MM.1S (cell line): Measurements from ENCODE around the gene SLC6A7.

Source experiments
- DNase-seq: peaks from one replicate; pipeline ENCODE4 v3.0.0-alpha.2; 2015
- H2AFZ ChIP-seq: fragments of 300-600 bp; sonication (generic); 2 replicates; pipeline ENCODE4 v1.6.0; 2016; ENCODE audit warnings: antibody characterized with exemption, low read length
- H3F3A ChIP-seq: fragments of 300-600 bp; sonication (generic); 2 replicates; pipeline ENCODE4 v1.6.1; 2016; ENCODE audit warnings: mild to moderate bottlenecking, antibody characterized with exemption, low read length, moderate library complexity, mixed read lengths; ENCODE audit not compliant: insufficient read depth
- H3K27ac ChIP-seq: fragments of 300-600 bp; sonication (generic); 2 replicates; pipeline ENCODE4 v1.5.1; 2016; ENCODE audit warnings: mild to moderate bottlenecking, low read length
- H3K27me3 ChIP-seq: fragments of 300-600 bp; sonication (generic); replicated peaks from 2 replicates; pipeline ENCODE4 v1.6.0; 2016; ENCODE audit warnings: low read length; ENCODE audit not compliant: insufficient read depth
- H3K36me3 ChIP-seq: fragments of 300-600 bp; sonication (generic); replicated peaks from 2 replicates; pipeline ENCODE4 v1.6.1; 2016; ENCODE audit warnings: mild to moderate bottlenecking, low read length, mixed read lengths; ENCODE audit not compliant: insufficient read depth
- H3K4me1 ChIP-seq: fragments of 300-600 bp; sonication (generic); 2 replicates; pipeline ENCODE4 v1.6.1; 2016; ENCODE audit warnings: low read length, mixed read lengths
- H3K4me2 ChIP-seq: fragments of 300-600 bp; sonication (generic); 2 replicates; pipeline ENCODE4 v1.6.0; 2016; ENCODE audit warnings: low read depth, low read length
- H3K4me3 ChIP-seq: fragments of 300-600 bp; sonication (generic); 2 replicates; pipeline ENCODE4 v1.5.1; 2016; ENCODE audit warnings: low read length, mixed read lengths
- H3K79me2 ChIP-seq: fragments of 300-600 bp; sonication (generic); 2 replicates; pipeline ENCODE4 v1.6.1; 2016; ENCODE audit warnings: mixed run types, low read length, mixed read lengths
- H3K9ac ChIP-seq: fragments of 300-600 bp; sonication (generic); 2 replicates; pipeline ENCODE4 v1.6.1; 2016; ENCODE audit warnings: low read length, mixed read lengths
- H3K9me2 ChIP-seq: fragments of 300-600 bp; sonication (generic); replicated peaks from 2 replicates; pipeline ENCODE4 v1.6.1; 2016; ENCODE audit warnings: mild to moderate bottlenecking, low read length, mixed read lengths; ENCODE audit not compliant: insufficient read depth
- H3K9me3 ChIP-seq: fragments of 300-600 bp; sonication (generic); replicated peaks from 2 replicates; pipeline ENCODE4 v1.6.1; 2016; ENCODE audit warnings: mild to moderate bottlenecking, low read length, mixed read lengths; ENCODE audit not compliant: insufficient read depth
- H4K20me1 ChIP-seq: fragments of 300-600 bp; sonication (generic); 2 replicates; pipeline ENCODE4 v1.6.1; 2016; ENCODE audit warnings: mild to moderate bottlenecking, low read length, moderate library complexity, mixed read lengths; ENCODE audit not compliant: insufficient read depth
- EZH2 ChIP-seq: fragments of 300-600 bp; sonication (generic); optimal IDR thresholded peaks from 2 replicates; pipeline ENCODE3; 2017; ENCODE audit warnings: low read depth, mild to moderate bottlenecking, antibody characterized with exemption, low read length, mixed read lengths
- EZH2phosphoT487 ChIP-seq: fragments of 300-600 bp; sonication (generic); IDR thresholded peaks from 2 replicates; pipeline ENCODE4 v1.6.1; 2018; ENCODE audit warnings: antibody characterized with exemption, low read length
- TF ChIP-seq, protein P1 (sequence below): fragments of 300-600 bp; sonication (generic); IDR thresholded peaks from 2 replicates; pipeline ENCODE4 v1.5.1; 2016; ENCODE audit warnings: antibody characterized with exemption, low read length, mixed read lengths

The SLC6A7 gene

DNA sequence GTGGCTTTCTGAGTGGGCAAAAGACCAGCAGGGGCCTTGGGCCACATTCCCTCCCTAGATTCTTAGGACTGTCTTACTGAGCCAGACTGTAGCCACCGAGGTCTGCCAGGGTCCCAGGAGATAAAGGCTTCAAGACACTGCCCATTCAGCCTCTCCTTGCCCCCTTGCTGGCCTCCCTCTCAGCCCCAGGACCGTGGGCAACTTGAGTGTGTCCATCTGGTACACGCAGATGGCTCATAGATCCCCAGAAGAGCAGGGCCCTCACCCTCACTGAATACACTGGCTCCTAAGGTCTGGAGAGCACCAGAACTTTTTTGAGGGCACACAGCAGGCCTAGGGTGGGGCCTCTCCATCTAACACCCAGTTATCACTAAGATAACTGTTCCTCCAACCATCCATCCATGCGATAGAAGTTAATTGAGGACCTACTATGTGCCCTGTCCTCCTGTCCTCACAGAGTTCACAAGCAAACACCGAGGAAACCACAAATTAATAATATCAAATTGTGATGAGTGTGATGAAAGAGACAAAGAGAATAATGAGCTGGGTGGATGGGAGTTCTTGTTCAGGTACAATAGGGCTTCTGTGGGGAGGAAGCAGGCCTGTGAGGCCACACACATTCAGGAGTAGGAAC is 29.3 kb upstream of the SLC6A7 start:
- no peak overlapping the region for H3K4me3 ChIP-seq
- no peaks in the 10 kb centered on the region for H4K20me1 ChIP-seq
- H3K4me1 ChIP-seq: no peaks in the 10 kb centered on the region
- H3K9me3 ChIP-seq: no peaks in the 10 kb centered on the region
- no peaks in the 10 kb centered on the region; the same call in 1 of the 2 replicates for H3K27me3 ChIP-seq
- DNase-seq: no peak
- H3F3A ChIP-seq: no peaks in the 10 kb centered on the region
- no peaks in the 10 kb centered on the region for H3K36me3 ChIP-seq
- H3K27ac ChIP-seq: no peak overlapping the region
- H2AFZ ChIP-seq: no peak overlapping the region
- H3K4me2 ChIP-seq: no peak overlapping the region
- TF ChIP-seq EZH2: no peak
- TF ChIP-seq, protein P1, sequence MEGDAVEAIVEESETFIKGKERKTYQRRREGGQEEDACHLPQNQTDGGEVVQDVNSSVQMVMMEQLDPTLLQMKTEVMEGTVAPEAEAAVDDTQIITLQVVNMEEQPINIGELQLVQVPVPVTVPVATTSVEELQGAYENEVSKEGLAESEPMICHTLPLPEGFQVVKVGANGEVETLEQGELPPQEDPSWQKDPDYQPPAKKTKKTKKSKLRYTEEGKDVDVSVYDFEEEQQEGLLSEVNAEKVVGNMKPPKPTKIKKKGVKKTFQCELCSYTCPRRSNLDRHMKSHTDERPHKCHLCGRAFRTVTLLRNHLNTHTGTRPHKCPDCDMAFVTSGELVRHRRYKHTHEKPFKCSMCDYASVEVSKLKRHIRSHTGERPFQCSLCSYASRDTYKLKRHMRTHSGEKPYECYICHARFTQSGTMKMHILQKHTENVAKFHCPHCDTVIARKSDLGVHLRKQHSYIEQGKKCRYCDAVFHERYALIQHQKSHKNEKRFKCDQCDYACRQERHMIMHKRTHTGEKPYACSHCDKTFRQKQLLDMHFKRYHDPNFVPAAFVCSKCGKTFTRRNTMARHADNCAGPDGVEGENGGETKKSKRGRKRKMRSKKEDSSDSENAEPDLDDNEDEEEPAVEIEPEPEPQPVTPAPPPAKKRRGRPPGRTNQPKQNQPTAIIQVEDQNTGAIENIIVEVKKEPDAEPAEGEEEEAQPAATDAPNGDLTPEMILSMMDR: no peak
- TF ChIP-seq EZH2phosphoT487: no peak
- H3K9me2 ChIP-seq: no peaks in the 10 kb centered on the region
- H3K9ac ChIP-seq: no peak overlapping the region
- H3K79me2 ChIP-seq: no peaks in the 10 kb centered on the region

DNA sequence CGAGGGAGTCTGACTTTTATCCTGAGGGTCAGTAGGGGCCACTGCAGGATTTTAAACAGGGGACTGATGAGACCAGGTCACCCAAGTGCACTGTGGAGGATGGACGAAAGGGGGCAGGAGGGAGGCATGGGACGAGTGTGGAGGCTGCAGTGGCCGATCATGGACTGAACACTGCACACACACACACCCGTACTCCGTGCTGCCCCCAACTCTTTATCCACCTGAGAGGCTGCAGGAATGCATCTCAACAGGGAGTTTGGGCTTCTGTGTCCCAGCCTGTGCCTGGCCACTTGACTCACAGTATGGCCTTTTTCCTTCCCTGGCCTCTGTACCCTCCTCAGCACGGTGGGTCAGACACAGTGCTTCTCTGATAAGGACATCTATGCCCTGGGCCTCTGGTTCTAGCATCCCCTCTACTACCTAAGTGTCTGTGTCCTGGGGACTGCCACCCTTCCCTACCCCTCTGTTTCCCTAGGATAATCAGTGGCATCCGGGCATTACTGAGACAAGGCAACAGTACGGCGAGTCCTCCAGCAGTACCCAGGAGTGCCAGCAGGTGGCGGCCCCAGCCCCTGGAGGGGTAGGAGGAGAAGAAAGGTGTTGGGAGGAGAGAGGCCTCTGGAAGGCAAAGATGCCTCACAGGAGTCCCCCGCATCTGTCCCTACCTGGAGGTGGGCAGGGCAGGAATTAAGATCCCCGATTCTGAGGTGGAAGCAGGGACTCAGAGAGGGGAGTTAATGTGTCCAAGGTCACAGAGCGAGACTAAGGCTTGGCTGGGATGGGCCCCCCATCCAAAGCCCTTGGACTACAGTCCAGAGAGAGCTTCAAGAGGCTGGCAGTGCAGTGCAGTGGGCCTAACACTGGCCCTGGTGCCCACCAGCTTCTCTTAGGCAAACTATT is 28.4 kb upstream of the SLC6A7 start:
- no peak overlapping the region for H3K27ac ChIP-seq
- peak; percentile 72 for DNase-seq
- no peaks in the 10 kb centered on the region for H3K9me3 ChIP-seq

DNA sequence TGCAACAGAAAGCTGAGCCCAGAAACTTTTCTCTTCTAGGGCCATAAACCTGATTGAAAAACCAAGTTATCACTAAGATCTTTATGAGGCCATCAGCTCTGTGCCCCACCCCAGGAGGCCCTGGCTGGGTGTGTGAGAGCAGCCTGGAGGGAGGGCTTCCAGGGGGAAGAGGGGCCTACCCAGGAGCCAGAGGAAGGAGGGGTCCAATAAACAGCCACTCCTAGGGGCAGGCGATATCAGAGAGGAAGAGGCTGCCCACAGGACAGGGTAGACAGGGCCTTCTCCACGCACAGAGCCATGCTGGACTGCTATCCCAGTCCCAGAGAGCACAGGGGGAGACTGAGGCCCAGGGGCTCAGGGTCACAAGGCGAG is 27.7 kb upstream of the SLC6A7 start:
- Histone ChIP-seq H3F3A (no peaks in the 10 kb centered on the region), H3K4me2 (no peak overlapping the region), H2AFZ (no peak overlapping the region), H3K9me2 (no peaks in the 10 kb centered on the region), H3K4me1 (no peaks in the 10 kb centered on the region), H3K27me3 (no peaks in the 10 kb centered on the region; the same call in 1 of the 2 replicates), H3K4me3 (no peak overlapping the region), H4K20me1 (no peaks in the 10 kb centered on the region), H3K9ac (no peak overlapping the region), H3K27ac (no peak overlapping the region), H3K9me3 (no peaks in the 10 kb centered on the region), H3K36me3 (no peaks in the 10 kb centered on the region), H3K79me2 (no peaks in the 10 kb centered on the region)
- DNase-seq: no peak
- no peak for TF ChIP-seq EZH2
- no peak for TF ChIP-seq EZH2phosphoT487
- TF ChIP-seq, protein P1: no peak

More for the DNA sequence above, 28.4 kb upstream of the SLC6A7 start:
- H3K9me2 ChIP-seq: no peaks in the 10 kb centered on the region
- H3K9ac ChIP-seq: no peak overlapping the region; the same call in 1 of the 2 replicates
- peak overlapping the region; percentile 91 for H3K4me2 ChIP-seq
- H3K4me3 ChIP-seq: peak overlapping the region; percentile 55
- H3K79me2 ChIP-seq: no peaks in the 10 kb centered on the region
- no peaks in the 10 kb centered on the region for H3K36me3 ChIP-seq
- peak overlapping the region; percentile 95 for H2AFZ ChIP-seq
- no peaks in the 10 kb centered on the region for H3K4me1 ChIP-seq
- no peaks in the 10 kb centered on the region for H4K20me1 ChIP-seq
- no peaks in the 10 kb centered on the region for H3F3A ChIP-seq
- TF ChIP-seq, protein P1: peak; percentile 86
- no peak for TF ChIP-seq EZH2phosphoT487
- no peaks in the 10 kb centered on the region; the same call in 1 of the 2 replicates for H3K27me3 ChIP-seq
